Neural progenitor cell (in vitro differentiated cells): ENCODE measurements around the gene ADTRP.

Experiments used
- EZH2 ChIP-seq: fragments of 200-600 bp; sonication (generic); IDR thresholded peaks from 2 replicates; pipeline ENCODE4 v1.6.1; 2017; ENCODE audit warnings: antibody characterized with exemption, mild to moderate bottlenecking, moderate library complexity
- TF ChIP-seq, protein P1 (sequence below): fragments of 200-600 bp; sonication (generic); IDR thresholded peaks from 2 replicates; pipeline ENCODE4 v1.5.1; 2017; ENCODE audit warnings: antibody characterized with exemption, mild to moderate bottlenecking

DNA sequence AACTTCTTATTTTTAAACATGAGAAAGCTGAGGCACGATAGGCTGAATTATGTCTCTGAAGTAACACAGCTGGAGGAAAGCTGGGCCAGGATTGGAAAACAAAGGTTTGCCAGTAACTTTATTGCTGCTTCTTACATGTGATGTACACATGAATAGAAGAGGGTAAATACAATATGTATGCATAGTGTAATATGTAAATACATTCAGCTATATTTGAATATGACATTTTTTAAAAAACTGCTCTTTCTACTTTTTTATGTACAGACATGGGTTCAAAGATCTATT lies 90.2 kb downstream of the ADTRP start:
- TF ChIP-seq, protein P1, sequence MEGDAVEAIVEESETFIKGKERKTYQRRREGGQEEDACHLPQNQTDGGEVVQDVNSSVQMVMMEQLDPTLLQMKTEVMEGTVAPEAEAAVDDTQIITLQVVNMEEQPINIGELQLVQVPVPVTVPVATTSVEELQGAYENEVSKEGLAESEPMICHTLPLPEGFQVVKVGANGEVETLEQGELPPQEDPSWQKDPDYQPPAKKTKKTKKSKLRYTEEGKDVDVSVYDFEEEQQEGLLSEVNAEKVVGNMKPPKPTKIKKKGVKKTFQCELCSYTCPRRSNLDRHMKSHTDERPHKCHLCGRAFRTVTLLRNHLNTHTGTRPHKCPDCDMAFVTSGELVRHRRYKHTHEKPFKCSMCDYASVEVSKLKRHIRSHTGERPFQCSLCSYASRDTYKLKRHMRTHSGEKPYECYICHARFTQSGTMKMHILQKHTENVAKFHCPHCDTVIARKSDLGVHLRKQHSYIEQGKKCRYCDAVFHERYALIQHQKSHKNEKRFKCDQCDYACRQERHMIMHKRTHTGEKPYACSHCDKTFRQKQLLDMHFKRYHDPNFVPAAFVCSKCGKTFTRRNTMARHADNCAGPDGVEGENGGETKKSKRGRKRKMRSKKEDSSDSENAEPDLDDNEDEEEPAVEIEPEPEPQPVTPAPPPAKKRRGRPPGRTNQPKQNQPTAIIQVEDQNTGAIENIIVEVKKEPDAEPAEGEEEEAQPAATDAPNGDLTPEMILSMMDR = no peak
- TF ChIP-seq EZH2 = no peak
